Measurements from ENCODE around the gene KLF2.

The KLF2 gene

GRCh38 chr19:16377521-16377920 lies 52.9 kb downstream of the KLF2 start:
- H3K4me3 ChIP-seq (ENCODE audit: low read length), result no peak overlapping the region
- no peak for DNase-seq (ENCODE audit: low read depth)
- TF ChIP-seq, protein P1, sequence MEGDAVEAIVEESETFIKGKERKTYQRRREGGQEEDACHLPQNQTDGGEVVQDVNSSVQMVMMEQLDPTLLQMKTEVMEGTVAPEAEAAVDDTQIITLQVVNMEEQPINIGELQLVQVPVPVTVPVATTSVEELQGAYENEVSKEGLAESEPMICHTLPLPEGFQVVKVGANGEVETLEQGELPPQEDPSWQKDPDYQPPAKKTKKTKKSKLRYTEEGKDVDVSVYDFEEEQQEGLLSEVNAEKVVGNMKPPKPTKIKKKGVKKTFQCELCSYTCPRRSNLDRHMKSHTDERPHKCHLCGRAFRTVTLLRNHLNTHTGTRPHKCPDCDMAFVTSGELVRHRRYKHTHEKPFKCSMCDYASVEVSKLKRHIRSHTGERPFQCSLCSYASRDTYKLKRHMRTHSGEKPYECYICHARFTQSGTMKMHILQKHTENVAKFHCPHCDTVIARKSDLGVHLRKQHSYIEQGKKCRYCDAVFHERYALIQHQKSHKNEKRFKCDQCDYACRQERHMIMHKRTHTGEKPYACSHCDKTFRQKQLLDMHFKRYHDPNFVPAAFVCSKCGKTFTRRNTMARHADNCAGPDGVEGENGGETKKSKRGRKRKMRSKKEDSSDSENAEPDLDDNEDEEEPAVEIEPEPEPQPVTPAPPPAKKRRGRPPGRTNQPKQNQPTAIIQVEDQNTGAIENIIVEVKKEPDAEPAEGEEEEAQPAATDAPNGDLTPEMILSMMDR (conservative IDR thresholded peaks at IDR 0.05; ENCODE audit: low read depth, low read length), result no peak

Data from retinal pigment epithelial cell (primary cell).